Activated T-helper 17 cell treated with anti-CD3 and anti-CD28 coated beads, Interleukin-2, amount 50 U/mL, for 72 hours (primary cell): ENCODE measurements around the gene AGPAT1. TPM values are rescaled to one million over a fixed set of nuclear protein-coding genes. Genes with fewer than 3 reads are reported as not detected.
"Not testable (repeated sequence)": the region's sequence is repeated elsewhere in the genome, so short reads cannot be mapped to it uniquely, and the experiment has no call there.

Source experiments
- ATAC-seq: fragments of 150-1000 bp; cut with Tn5 transposase; replicated peaks from 2 replicates; pipeline ENCODE4 v1.10.0; 2021; ENCODE audit warnings: mild to moderate bottlenecking, moderate library complexity
- H3K27ac Mint-ChIP-seq: one replicate; pipeline ENCODE4 v1.8.0; 2022; ENCODE audit warnings: mixed read lengths
- H3K27me3 Mint-ChIP-seq: one replicate; pipeline ENCODE4 v1.8.0; 2022; ENCODE audit warnings: mixed read lengths
- H3K36me3 Mint-ChIP-seq: one replicate; pipeline ENCODE4 v1.8.0; 2022; ENCODE audit warnings: low read depth, mild to moderate bottlenecking, mixed read lengths
- H3K4me1 Mint-ChIP-seq: one replicate; pipeline ENCODE4 v1.8.0; 2022; ENCODE audit warnings: mixed read lengths
- H3K4me3 Mint-ChIP-seq: one replicate; pipeline ENCODE4 v1.8.0; 2022; ENCODE audit warnings: mild to moderate bottlenecking, mixed read lengths
- H3K9me3 Mint-ChIP-seq: one replicate; pipeline ENCODE4 v1.8.0; 2022; ENCODE audit warnings: mixed read lengths
- total RNA-seq, 2 donors: library from RNA; stranded (reverse); gene quantifications; one replicate each; pipeline ENCODE4 v1.2.3, GENCODE V29; 2022

AGPAT1 gene
- 10 to 100 TPM; 26.8 to 37.5 TPM for total RNA-seq

GRCh38 chr6:32175711-32176475, at the start of gene AGPAT1:
TSS of gene AGPAT1 (minus strand) at chr6:32176084. CDS start at chr6:32171496, 4,588 bp downstream.
- no peaks in the 10 kb centered on the region for H3K27me3 Mint-ChIP-seq
- peaks cover 33% of the 10 kb centered on the region for H3K4me1 Mint-ChIP-seq
- peak within 1 kb of the TSS; percentile 90 for H3K4me3 Mint-ChIP-seq
- ATAC-seq = peak; percentile 61
- H3K27ac Mint-ChIP-seq = peak within 1 kb of the TSS; percentile 96
- H3K36me3 Mint-ChIP-seq = peaks cover 41% of the 10 kb centered on the region
- no peaks in the 10 kb centered on the region for H3K9me3 Mint-ChIP-seq

- H3K9me3 Mint-ChIP-seq = no peaks in the 10 kb centered on the region
- no peak overlapping the region for H3K4me3 Mint-ChIP-seq
- no peaks in the 10 kb centered on the region for H3K4me1 Mint-ChIP-seq
- no peak for ATAC-seq
- no peaks in the 10 kb centered on the region for H3K27me3 Mint-ChIP-seq
- H3K36me3 Mint-ChIP-seq = no peaks in the 10 kb centered on the region
- H3K27ac Mint-ChIP-seq = no peak overlapping the region
Measured at GRCh38 chr6:32224696-32225095, 48.8 kb upstream of the AGPAT1 start.

GRCh38 chr6:32223258-32224235, 47.7 kb upstream of the AGPAT1 start, which contains the start of gene NOTCH4:
TSS of gene NOTCH4 (minus strand) at chr6:32224067. CDS start at chr6:32223928, 139 bp downstream.
- Mint-ChIP-seq H3K36me3 (no peaks in the 10 kb centered on the region), H3K27me3 (no peaks in the 10 kb centered on the region), H3K4me3 (no peak within 1 kb of the TSS), H3K4me1 (no peaks in the 10 kb centered on the region), H3K27ac (peak within 1 kb of the TSS; percentile 58), H3K9me3 (no peaks in the 10 kb centered on the region)
- ATAC-seq = no peak

GRCh38 chr6:32222333-32223230, 46.7 kb upstream of the AGPAT1 start:
- Mint-ChIP-seq H3K4me1 (no peaks in the 10 kb centered on the region), H3K27me3 (no peaks in the 10 kb centered on the region), H3K36me3 (no peaks in the 10 kb centered on the region), H3K27ac (no peak overlapping the region), H3K4me3 (no peak overlapping the region), H3K9me3 (no peaks in the 10 kb centered on the region)
- ATAC-seq = no peak

- Mint-ChIP-seq H3K9me3 (no peaks in the 10 kb centered on the region), H3K27me3 (no peaks in the 10 kb centered on the region), H3K4me3 (no peak overlapping the region), H3K36me3 (no peaks in the 10 kb centered on the region), H3K27ac (no peak overlapping the region), H3K4me1 (no peaks in the 10 kb centered on the region)
- no peak for ATAC-seq
Measured at GRCh38 chr6:32220021-32220420, 44.1 kb upstream of the AGPAT1 start.

GRCh38 chr6:32218167-32218566, 42.3 kb upstream of the AGPAT1 start:
- ATAC-seq = no peak
- Mint-ChIP-seq H3K27me3 (no peaks in the 10 kb centered on the region), H3K4me1 (no peaks in the 10 kb centered on the region), H3K9me3 (no peaks in the 10 kb centered on the region), H3K4me3 (no peak overlapping the region), H3K27ac (no peak overlapping the region), H3K36me3 (no peaks in the 10 kb centered on the region)

- Mint-ChIP-seq H3K4me1 (no peaks in the 10 kb centered on the region), H3K4me3 (no peak overlapping the region), H3K27ac (no peak overlapping the region), H3K9me3 (no peaks in the 10 kb centered on the region), H3K36me3 (no peaks in the 10 kb centered on the region), H3K27me3 (no peaks in the 10 kb centered on the region)
- ATAC-seq = no peak
Measured at GRCh38 chr6:32216998-32217397, 41.1 kb upstream of the AGPAT1 start.

- Mint-ChIP-seq H3K4me3 (no peak overlapping the region), H3K9me3 (no peaks in the 10 kb centered on the region), H3K36me3 (no peaks in the 10 kb centered on the region), H3K4me1 (no peaks in the 10 kb centered on the region), H3K27ac (no peak overlapping the region), H3K27me3 (no peaks in the 10 kb centered on the region)
- no peak for ATAC-seq
Measured at GRCh38 chr6:32216285-32216684, 40.4 kb upstream of the AGPAT1 start.

- H3K36me3 Mint-ChIP-seq = no peaks in the 10 kb centered on the region
- H3K4me3 Mint-ChIP-seq = no peak overlapping the region
- no peak for ATAC-seq
- no peaks in the 10 kb centered on the region for H3K27me3 Mint-ChIP-seq
- no peaks in the 10 kb centered on the region for H3K4me1 Mint-ChIP-seq
- H3K27ac Mint-ChIP-seq = no peak overlapping the region
- H3K9me3 Mint-ChIP-seq = no peaks in the 10 kb centered on the region
Measured at GRCh38 chr6:32215617-32216016, 39.7 kb upstream of the AGPAT1 start.

GRCh38 chr6:32214126-32214525, 38.2 kb upstream of the AGPAT1 start:
- Mint-ChIP-seq H3K4me3 (no peak overlapping the region), H3K36me3 (no peaks in the 10 kb centered on the region), H3K4me1 (no peaks in the 10 kb centered on the region), H3K9me3 (no peaks in the 10 kb centered on the region), H3K27me3 (no peaks in the 10 kb centered on the region), H3K27ac (no peak overlapping the region)
- ATAC-seq = no peak

- ATAC-seq = no peak
- no peaks in the 10 kb centered on the region for H3K27me3 Mint-ChIP-seq
- H3K9me3 Mint-ChIP-seq = no peaks in the 10 kb centered on the region
- H3K4me3 Mint-ChIP-seq = no peak overlapping the region
- H3K27ac Mint-ChIP-seq = no peak overlapping the region
- no peaks in the 10 kb centered on the region for H3K36me3 Mint-ChIP-seq
- H3K4me1 Mint-ChIP-seq = no peaks in the 10 kb centered on the region
Measured at GRCh38 chr6:32213649-32214048, 37.8 kb upstream of the AGPAT1 start.

- H3K4me3 Mint-ChIP-seq = no peak overlapping the region
- no peaks in the 10 kb centered on the region for H3K9me3 Mint-ChIP-seq
- H3K27ac Mint-ChIP-seq = no peak overlapping the region
- no peaks in the 10 kb centered on the region for H3K4me1 Mint-ChIP-seq
- H3K36me3 Mint-ChIP-seq = no peaks in the 10 kb centered on the region
- no peak for ATAC-seq
- no peaks in the 10 kb centered on the region for H3K27me3 Mint-ChIP-seq
Measured at GRCh38 chr6:32212076-32212760, 36.3 kb upstream of the AGPAT1 start.

- not testable (repeated sequence) for H3K4me3 Mint-ChIP-seq, H3K4me1 Mint-ChIP-seq, H3K27ac Mint-ChIP-seq, H3K27me3 Mint-ChIP-seq, ATAC-seq, H3K9me3 Mint-ChIP-seq, H3K36me3 Mint-ChIP-seq
Measured at GRCh38 chr6:32211432-32211831, 35.5 kb upstream of the AGPAT1 start.
